ENCODE data around the gene SLC22A31. TPM values are rescaled to one million over a fixed set of nuclear protein-coding genes. Genes with fewer than 3 reads are reported as not detected.

The SLC22A31 gene
- total RNA-seq, result not detected

DNA sequence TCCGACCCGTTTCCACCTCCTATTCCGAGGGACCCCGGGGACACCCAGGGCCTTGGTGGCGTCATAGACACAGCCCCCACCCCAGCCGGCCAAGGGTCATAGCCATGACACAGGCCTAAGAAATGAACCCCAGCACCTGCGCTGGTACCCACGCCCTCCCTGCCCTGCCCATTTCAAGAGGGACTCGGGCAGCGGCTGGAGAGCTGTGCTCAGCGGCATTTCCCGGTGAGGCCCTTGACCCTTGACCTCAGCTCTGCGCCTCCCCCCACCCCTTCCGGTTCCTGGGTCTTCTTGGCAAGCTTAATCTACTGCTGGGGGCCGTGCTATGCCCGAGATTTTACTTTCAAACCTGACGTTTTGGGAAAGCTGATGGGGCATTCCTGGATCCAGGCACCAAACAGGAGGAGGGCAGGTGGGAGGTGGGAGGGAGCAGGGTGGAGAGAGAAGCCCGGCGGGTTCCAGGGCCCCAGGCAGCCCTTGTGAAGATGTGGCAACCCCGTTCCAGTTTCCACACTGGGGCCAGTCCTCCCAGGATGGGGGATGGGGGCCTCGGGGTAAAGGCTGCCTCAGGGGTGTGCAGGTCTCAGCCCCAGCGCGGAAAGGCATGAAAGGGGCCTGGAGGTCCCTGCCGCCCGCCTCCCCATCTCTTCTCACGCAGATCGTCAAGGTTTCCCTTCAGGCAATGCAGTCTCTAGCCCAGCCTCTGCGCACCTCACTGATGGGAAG, at the start of gene SLC22A31:
Gene SLC22A31, minus strand, starts transcription at position 414 of the 726 bp plus-strand sequence. Its CDS starts 36 bp downstream, at position 378.

GRCh38 chr16:89217388-89218191, 17.3 kb upstream of the SLC22A31 start, which contains the start of gene ZNF778:
TSS of gene ZNF778 (plus strand) at chr16:89217703. CDS start at chr16:89221128, 3,425 bp downstream.

DNA sequence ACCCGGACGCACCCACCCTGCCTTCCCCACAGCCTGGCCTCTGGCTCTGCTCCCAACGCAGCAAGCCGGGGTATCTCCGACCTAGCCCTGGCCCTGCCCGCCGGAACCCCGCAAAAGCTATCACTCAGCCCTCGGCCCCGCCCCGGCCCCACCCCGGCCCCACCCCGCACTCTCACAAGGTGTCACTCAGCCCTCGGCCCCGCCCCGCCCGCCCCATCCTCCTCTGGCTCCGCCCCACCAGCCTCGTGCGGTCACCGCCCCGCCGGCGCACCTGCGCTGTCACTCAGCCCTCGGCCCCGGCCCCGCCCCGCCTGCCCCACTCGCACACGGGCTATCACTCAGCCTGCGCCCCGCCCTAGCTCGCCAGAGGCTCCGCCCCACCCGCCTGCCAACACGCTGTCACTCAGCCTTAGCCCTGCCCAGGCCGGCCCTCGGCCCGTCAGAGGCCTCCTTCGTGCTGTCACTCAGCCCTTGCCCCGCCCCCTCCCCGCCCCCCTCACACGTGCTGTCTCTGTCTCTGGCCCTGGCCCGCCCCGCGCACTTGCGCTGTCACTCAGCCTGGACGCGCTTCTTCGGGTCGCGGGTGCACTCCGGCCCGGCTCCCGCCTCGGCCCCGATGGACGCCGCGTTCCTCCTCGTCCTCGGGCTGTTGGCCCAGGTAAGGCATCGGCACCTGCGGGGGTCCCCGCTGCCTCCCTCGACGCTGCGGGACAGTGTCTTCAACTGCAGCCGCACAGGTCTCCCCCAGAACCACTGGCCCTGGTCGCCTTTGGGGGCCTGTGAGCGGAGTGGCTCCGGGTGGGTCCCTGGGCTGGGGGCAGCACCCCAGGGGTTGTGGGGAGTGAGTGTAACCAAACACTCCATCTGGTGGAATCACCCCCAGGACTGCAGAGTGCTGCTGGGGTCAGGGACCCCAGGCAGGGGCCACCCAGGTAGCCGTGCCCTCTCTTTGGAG, 28.8 kb downstream of the SLC22A31 start, which contains the start of gene CDH15:
Gene CDH15, plus strand, starts transcription at position 533 of the 955 bp plus-strand sequence. Its CDS starts 84 bp downstream, at position 617.

Other genes with a start within 250 kb of the SLC22A31 start
- 5.6 TPM for gene CBFA2T3, start 223.3 kb downstream of the SLC22A31 start, total RNA-seq
- 28.6 TPM for gene ACSF3, start 106.7 kb downstream of the SLC22A31 start, total RNA-seq
- gene CDH15, start 28.8 kb downstream of the SLC22A31 start, total RNA-seq, result 4.2 TPM
- gene ZNF778, start 17.2 kb upstream of the SLC22A31 start, total RNA-seq, result 38.0 TPM